Esophagus muscularis mucosa (tissue), 4 donors: ENCODE measurements around the gene LRRD1. TPM values are rescaled to one million over a fixed set of nuclear protein-coding genes. Genes with fewer than 3 reads are reported as not detected.
"Not testable (repeated sequence)": the region's sequence is repeated elsewhere in the genome, so short reads cannot be mapped to it uniquely, and the experiment has no call there.

ENCODE experiments used
- DNase-seq: peaks from one replicate; pipeline ENCODE4 v3.0.0-alpha.2; 2017; ENCODE audit errors: extremely low spot score
- H3K27ac ChIP-seq, 4 donors: fragments of 200-600 bp; sonication (generic); replicated peaks in 1 of 4; 1 replicate in 3 of 4; 2 replicates in 1 of 4; pipeline ENCODE4 v1.5.1; 2016 to 2019; ENCODE audit warnings: mild to moderate bottlenecking in 1 of 4
- H3K27me3 ChIP-seq, 4 donors: fragments of 200-600 bp; sonication (generic); one replicate each; pipeline versions ENCODE4 v1.5.1 to v1.6.0; 2016 to 2019
- H3K36me3 ChIP-seq, 4 donors: fragments of 200-600 bp; sonication (generic); one replicate each; pipeline ENCODE4 v1.5.1; 2016 to 2019
- H3K4me1 ChIP-seq, 4 donors: fragments of 200-600 bp; sonication (generic); one replicate each; pipeline ENCODE4 v1.5.1; 2016 to 2019
- H3K4me3 ChIP-seq, 4 donors: fragments of 200-600 bp; sonication (generic); 1 replicate in 2 of 4; 2 replicates in 2 of 4; pipeline ENCODE4 v1.5.1; 2016 to 2019; ENCODE audit warnings: mild to moderate bottlenecking in 4 of 4, moderate library complexity in 1 of 4
- H3K9me3 ChIP-seq, 4 donors: fragments of 200-600 bp; sonication (generic); 1 replicate in 3 of 4; 2 replicates in 1 of 4; pipeline ENCODE4 v1.5.1; 2016 to 2019
- EP300 ChIP-seq: sonication (generic); formaldehyde crosslinking; IDR thresholded peaks from one replicate; pipeline ENCODE4 v1.6.1; 2017; ENCODE audit warnings: antibody characterized with exemption
- POLR2A ChIP-seq: fragments of 450-650 bp; IDR thresholded peaks from one replicate; pipeline ENCODE4 v1.6.1; 2017; ENCODE audit warnings: antibody characterized with exemption, moderate library complexity, mild to moderate bottlenecking, low read depth
- POLR2AphosphoS5 ChIP-seq, 2 donors: sonication (generic); formaldehyde crosslinking; IDR thresholded peaks; one replicate each; pipeline ENCODE4 v1.6.1; 2017; ENCODE audit warnings: antibody characterized with exemption in 2 of 2
- WGBS: methylation state at CpG from one replicate; pipeline ENCODE4 v1.1.5; 2018; 5-methylcytosine and 5-hydroxymethylcytosine counted together
- intact Hi-C: fragments of 100-400 bp; cut with DNase I; formaldehyde crosslinking; loops from one replicate; pipeline ENCODE4 v1.15.1; 2023
- total RNA-seq, 4 donors: library from RNA; depleted of rRNA; stranded (reverse); fragments of >200 nt; gene quantifications; one replicate each; pipeline versions ENCODE4 v1.1.0 to v1.2.1, GENCODE V29; 2016
- TF ChIP-seq, protein P1 (sequence below), 3 experiments: fragments of 200-600 bp in 2 of 3; fragments of 450-650 bp in 1 of 3; sonication (generic) in 2 of 3; IDR thresholded peaks; one replicate each; pipeline ENCODE4 v1.5.1; 2017 to 2019; ENCODE audit warnings: antibody characterized with exemption in 3 of 3, mild to moderate bottlenecking in 2 of 3, moderate library complexity in 1 of 3

The LRRD1 gene
- total RNA-seq, 4 donors from 2014 or later: 0.19 TPM; not detected in 3

DNA sequence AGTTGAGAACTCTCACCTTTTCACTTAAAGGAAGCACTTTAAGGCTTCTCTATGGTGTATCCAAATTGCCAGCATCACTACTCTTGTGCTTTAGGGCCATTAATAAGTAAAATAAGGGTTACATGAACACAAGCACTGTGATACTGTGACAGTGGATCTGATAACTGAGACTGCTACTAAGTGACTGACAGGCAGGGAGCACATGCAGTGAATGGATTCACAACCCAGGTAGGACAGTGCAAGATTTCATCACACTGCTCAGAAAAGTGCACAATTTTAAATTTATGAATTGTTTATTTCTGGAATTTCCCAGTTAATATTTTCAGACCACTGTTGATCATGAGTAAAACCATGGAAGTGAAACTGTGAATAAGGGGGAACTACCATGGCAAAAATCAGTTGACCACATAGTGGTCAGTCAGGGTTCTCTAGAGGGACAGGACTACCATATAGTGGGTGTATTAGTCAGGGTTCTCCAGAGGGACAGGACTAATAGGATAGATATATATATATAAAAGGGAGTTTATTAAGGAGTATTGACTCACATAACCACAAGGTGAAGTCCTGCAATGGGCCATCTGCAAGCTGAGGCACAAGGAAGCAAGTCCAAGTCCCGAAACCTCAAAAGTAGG is 23.7 kb downstream of the LRRD1 start:
- no peak for DNase-seq
- H3K9me3 ChIP-seq: no peaks in the 10 kb centered on the region
- no peak overlapping the region for H3K27ac ChIP-seq
- 94% methylated on average over 1 of the region's 1 CpG for WGBS
- TF ChIP-seq POLR2A: no peak
- TF ChIP-seq EP300: no peak
- TF ChIP-seq, protein P1, sequence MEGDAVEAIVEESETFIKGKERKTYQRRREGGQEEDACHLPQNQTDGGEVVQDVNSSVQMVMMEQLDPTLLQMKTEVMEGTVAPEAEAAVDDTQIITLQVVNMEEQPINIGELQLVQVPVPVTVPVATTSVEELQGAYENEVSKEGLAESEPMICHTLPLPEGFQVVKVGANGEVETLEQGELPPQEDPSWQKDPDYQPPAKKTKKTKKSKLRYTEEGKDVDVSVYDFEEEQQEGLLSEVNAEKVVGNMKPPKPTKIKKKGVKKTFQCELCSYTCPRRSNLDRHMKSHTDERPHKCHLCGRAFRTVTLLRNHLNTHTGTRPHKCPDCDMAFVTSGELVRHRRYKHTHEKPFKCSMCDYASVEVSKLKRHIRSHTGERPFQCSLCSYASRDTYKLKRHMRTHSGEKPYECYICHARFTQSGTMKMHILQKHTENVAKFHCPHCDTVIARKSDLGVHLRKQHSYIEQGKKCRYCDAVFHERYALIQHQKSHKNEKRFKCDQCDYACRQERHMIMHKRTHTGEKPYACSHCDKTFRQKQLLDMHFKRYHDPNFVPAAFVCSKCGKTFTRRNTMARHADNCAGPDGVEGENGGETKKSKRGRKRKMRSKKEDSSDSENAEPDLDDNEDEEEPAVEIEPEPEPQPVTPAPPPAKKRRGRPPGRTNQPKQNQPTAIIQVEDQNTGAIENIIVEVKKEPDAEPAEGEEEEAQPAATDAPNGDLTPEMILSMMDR (IDR thresholded peaks at IDR 0.05): no peak
- no peak for TF ChIP-seq POLR2AphosphoS5 (IDR thresholded peaks at IDR 0.05)
- intact Hi-C loops: no loop called here
- H3K27me3 ChIP-seq: no peaks in the 10 kb centered on the region
- H3K4me1 ChIP-seq: no peaks in the 10 kb centered on the region
- no peak overlapping the region for H3K4me3 ChIP-seq
- no peaks in the 10 kb centered on the region for H3K36me3 ChIP-seq

DNA sequence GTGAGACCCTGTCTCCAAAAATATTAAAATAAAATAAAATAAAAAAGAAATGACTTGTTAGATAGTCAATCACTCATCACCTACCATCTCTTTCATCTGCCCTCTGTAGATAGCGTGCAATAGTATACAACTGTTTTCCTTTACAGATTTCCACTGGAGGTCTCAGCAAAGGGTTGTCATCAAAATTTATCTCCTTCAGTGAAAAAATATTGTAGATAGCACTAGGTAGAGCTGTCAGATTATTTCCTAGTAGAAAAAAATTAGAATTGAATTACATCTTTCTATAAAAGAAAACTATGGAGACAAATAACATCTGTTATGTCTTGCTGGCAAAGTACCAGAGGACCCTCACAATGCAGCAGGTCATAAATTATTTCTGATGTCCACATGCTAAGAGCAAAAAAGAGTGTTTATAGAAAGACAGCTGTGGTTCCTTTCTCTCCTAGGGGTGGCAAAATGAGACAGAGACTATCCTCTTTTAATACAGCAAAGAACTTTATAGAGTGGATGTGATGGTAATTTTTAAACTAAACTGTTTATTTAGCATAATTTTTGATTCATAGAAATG is 28.4 kb downstream of the LRRD1 start:
- no peak for DNase-seq
- Histone ChIP-seq H3K9me3 (no peaks in the 10 kb centered on the region), H3K27me3 (no peaks in the 10 kb centered on the region), H3K27ac (no peak overlapping the region), H3K4me1 (no peaks in the 10 kb centered on the region), H3K4me3 (no peak overlapping the region), H3K36me3 (no peaks in the 10 kb centered on the region)
- TF ChIP-seq EP300 (no peak), POLR2A (no peak), POLR2AphosphoS5 (IDR thresholded peaks at IDR 0.05) (no peak)
- TF ChIP-seq, protein P1 (IDR thresholded peaks at IDR 0.05): no peak
- WGBS: 59% methylated on average over 1 of the region's 1 CpG
- intact Hi-C loops: no loop called here

DNA sequence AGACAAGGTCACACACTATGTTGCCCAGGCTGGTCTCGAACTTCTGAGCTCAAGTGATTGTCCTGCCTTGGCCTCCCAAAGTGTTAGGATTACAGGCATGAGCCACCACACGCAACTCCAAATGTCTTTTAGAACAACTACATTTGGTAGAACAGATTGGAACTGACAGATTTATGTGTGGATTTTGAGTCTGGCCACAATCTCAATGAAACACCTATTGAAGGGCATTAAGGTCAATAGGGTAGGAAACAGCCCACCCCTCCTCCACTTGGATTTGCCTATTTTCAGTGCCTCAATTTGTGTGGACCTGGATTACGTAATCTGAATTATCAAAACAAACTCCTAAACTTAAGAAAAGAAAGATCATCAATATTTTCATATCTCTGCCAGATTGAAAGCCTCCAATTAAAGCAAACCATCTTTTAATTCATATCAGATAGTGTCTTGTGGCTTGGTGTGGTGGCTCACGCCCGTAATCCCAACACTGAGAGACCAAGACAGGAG is 29.2 kb downstream of the LRRD1 start:
- intact Hi-C loops: no loop called here
- 95% methylated on average over 5 of the region's 5 CpGs for WGBS
- no peak overlapping the region for H3K4me3 ChIP-seq
- no peak for TF ChIP-seq POLR2AphosphoS5 (IDR thresholded peaks at IDR 0.05)
- TF ChIP-seq, protein P1 (IDR thresholded peaks at IDR 0.05): no peak
- H3K27ac ChIP-seq: no peak overlapping the region
- H3K4me1 ChIP-seq: no peaks in the 10 kb centered on the region
- no peaks in the 10 kb centered on the region for H3K9me3 ChIP-seq
- no peak for DNase-seq
- H3K27me3 ChIP-seq: no peaks in the 10 kb centered on the region
- no peaks in the 10 kb centered on the region for H3K36me3 ChIP-seq

DNA sequence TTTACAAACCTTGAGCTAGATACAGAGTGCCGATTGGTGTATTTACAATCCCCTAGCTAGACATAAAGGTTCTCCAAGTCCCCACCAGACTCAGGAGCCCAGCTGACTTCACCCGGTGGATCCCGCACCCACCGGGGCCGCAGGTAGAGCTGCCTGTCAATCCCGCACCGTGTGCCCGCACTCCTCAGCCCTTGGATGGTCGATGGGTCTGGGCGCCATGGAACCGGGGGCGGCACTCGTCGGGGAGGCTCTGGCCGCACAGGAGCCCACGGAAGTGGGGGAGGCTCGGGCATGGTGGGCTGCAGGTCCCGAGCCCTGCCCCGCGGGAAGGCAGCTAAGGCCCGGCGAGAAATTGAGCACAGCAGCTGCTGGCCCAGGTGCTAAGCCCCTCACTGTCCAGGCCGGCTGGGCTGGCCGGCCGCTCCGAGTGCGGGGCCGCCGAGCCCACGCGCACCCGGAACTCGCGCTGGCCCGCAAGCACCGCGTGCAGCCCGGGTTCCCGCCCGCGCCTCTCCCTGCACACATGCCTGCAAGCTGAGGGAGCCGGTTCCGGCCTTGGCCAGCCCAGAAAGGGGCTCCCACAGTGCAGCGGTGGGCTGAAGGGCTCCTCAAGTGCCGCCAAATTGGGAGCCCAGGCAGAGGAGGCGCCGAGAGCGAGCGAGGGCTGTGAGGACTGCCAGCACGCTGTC is 35.6 kb downstream of the LRRD1 start:
- 95% methylated on average over 15 of the region's 50 CpGs for WGBS
- DNase-seq, H3K4me1 ChIP-seq, H3K36me3 ChIP-seq, intact Hi-C loops, H3K27ac ChIP-seq, H3K4me3 ChIP-seq, H3K27me3 ChIP-seq, H3K9me3 ChIP-seq: not testable (repeated sequence)

DNA sequence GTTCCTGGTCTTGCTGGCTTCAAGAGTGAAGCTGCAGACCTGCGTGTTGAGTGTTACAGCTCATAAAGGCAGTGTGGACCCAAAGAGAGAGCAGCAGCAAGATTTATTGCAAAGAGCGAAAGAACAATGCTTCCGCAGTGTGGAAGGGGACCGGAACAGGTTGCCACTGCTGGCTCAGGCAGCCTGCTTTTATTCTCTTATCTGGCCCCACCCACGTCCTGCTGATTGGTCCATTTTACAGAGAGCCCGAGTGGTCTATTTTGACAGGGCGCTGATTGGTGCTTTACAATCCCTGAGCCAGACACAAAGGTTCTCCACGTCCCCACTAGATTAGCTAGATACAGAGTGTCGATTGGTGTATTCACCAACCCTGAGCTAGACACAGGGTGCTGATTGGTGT is 36.2 kb downstream of the LRRD1 start:
- WGBS: 87% methylated on average over 9 of the region's 9 CpGs

More for the DNA sequence above, 36.2 kb downstream of the LRRD1 start:
- H3K4me3 ChIP-seq, DNase-seq, H3K4me1 ChIP-seq, H3K27ac ChIP-seq, H3K9me3 ChIP-seq, H3K36me3 ChIP-seq, H3K27me3 ChIP-seq, intact Hi-C loops: not testable (repeated sequence)
